ENCODE data around the gene PRDM15. TPM values are rescaled to one million over a fixed set of nuclear protein-coding genes. Genes with fewer than 3 reads are reported as not detected.

The PRDM15 gene
- total RNA-seq, 1 experiment from 2014 or later: 3.3 TPM

- no peak for DNase-seq (ENCODE audit: low read depth)
These were observed 53.3 kb downstream of the PRDM15 start for GRCh38 chr21:41825881-41826280.

- no peak for DNase-seq (ENCODE audit: low read depth)
These were observed 53.9 kb downstream of the PRDM15 start for GRCh38 chr21:41825216-41825615.

- no peak for DNase-seq (ENCODE audit: low read depth)
These were observed 54.5 kb downstream of the PRDM15 start for GRCh38 chr21:41824466-41825207.

GRCh38 chr21:41823906-41824305, 55.2 kb downstream of the PRDM15 start:
- no peak for DNase-seq (ENCODE audit: low read depth)

DNA sequence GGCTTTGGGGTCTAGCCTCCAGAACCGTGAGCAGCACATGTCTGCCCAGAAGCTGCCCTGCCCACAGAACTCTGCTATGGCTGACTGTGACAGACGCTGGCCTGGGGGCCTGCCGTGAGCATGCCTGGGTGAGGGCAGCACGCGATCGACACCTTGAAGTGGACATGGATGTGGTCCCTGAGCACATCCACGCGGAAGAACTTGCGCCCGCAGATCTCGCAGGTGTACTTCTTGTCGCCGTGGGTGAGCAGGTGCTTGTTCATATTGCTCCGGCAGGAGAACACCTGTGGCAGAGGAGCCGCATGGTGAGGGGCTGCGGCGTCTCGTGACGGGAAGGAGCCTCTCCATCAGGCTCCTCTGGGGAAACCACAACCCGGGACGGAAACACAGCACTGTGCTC, 56.0 kb downstream of the PRDM15 start:
- DNase-seq (ENCODE audit: low read depth): no peak

- DNase-seq (ENCODE audit: low read depth): no peak
These were observed 57.2 kb downstream of the PRDM15 start for GRCh38 chr21:41821756-41822431.

DNA sequence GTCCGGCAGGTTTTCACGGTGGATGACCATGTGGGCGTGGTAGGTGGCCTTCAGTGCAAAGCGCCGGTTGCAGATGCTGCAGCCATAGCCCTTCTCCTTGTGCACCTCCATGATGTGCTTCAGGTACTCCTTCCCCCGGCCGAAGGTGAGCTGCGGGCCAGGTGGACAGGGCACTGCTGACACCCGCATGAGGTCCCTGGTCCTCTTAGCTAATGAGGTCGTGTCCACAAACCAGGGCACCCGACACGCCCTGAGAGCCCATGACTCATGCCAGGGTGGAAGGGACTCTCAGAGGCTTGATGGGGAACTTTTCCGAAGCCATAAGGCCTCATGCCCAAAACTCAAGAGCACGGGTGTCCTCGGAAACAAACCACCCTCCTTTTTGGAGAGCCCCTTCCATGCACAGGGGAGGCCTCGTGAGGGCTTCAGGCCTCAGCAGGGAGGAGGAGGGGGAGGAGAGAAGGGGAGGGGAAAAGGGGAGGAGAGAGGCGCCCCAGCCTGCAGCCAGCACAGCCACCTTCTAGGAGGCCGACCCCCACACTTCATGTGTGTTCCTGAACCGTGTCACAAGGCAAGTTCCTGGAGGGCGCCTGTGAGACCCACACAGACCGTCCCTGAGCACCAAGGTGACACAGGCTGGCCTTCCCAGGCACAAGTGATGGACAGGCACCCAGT, 57.9 kb downstream of the PRDM15 start:
- no peak for DNase-seq (ENCODE audit: low read depth)

- DNase-seq (ENCODE audit: low read depth): no peak
These were observed 58.6 kb downstream of the PRDM15 start for GRCh38 chr21:41820384-41821080.

DNA sequence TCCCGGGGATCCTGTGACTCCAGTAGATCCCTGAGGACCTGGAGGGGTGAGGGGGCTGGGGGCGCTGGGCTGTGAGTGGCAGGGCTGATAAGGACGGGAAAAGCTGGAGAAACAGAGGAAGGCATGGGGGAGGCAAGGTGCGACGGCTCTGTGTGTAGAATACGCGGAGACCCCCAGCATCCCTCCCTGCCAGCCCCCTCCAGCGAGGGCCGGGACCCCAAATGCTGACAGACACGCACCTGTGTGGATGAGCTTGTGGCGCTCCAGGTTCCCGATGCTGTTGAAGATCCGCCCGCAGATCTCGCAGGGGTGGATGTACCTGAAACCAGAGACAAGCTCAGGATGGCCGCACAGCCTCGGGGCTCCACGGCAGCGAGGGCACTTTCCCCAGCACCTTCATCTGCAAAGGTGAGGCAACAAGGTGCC, 59.3 kb downstream of the PRDM15 start:
- no peak for DNase-seq (ENCODE audit: low read depth)

- no peak for DNase-seq (ENCODE audit: low read depth)
These were observed 59.8 kb downstream of the PRDM15 start for GRCh38 chr21:41819236-41819855.

DNA sequence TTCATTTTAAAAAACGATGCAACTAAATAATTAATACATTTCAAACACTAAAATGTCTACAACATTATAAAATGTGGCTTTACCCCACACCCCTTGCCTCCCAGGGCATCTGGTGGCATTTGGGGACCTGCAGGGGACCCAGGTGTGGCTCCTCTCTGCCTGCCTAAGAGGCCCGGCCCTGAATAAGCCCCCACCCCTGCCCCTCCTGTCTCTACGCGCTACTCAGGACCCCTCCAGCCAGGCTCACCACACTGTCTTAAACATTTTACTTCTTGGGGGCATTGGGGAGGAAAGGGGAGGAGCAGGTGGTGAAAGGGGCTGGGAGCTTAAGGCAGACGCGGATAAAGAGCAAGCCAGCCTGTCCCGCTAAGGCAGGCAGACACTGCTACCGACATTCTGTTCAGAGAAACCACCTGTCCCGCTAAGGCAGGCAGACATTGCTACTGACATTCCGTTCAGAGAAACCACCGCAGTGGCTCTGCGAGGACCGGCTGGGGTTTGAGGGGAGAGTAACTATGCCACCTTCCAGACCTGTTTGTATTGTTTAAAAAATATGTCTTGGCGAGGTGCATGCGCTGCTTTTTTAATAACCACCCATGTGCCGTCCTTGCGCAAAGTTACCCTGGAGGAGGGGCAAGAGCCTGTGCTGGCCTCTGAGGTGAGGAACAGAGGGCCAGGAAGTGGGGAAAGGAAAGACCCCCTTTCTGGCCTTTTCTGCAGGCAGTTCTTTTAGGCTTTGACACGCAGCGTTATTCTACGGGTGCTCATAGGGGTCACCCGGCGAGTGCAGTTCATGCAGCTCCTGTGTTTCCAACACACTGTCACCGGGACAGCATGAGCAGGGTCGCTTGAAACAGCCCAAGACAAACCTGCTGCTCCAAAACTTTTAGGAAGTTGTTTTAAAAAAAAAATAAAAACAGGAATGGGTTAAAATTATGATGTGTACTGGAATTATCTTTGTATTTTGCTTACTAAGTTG, 61.0 kb downstream of the PRDM15 start:
- DNase-seq (ENCODE audit: low read depth): no peak

DNA sequence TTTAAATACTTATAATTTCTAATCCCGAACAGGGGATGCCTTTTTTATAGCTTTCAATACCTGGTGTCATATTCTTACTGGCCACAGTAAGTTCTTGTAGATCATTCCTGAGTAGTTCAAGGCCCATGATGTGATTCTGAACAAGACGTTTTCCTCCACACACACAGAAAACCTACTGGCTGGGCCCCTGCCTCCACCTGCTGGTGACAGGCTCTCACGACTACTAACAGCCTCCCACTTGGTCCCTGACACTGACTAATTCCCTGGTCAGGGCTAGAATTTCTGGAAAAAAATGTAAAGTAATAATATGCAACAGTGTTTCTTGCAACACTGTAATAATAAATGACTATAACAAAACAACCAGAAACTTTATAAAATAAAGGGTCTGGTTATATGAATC, 61.9 kb downstream of the PRDM15 start:
- peak; percentile 88 for DNase-seq (ENCODE audit: low read depth)

DNA sequence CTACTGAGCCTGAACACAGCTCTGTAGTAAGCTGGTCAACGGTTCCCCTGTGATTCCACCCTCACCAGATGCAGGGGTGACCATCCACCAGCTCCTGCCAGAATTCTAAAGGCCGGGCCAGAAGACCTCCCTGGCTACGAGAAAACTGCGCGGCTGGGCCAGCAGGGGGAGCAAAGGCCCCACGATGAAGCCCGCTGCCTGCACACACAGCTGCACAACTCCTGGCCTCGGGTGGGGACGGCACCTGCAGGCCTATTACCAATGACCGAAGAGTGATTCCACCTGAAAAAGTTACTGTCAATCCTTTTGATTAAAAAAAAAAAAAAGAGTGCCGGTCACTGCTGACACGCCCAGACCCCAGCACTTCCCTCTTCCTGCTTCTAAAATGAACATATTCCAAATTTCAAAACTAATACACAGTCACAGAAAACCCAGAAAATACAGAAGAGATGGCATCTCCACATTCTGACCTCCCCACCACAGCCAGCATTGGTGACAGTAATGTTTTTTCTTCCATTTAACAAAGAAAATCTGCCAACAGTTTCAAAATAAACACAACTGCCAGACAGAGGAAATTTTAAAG, 62.5 kb downstream of the PRDM15 start:
- peak; percentile 77 for DNase-seq (ENCODE audit: low read depth)

GRCh38 chr21:41815652-41816582, 63.2 kb downstream of the PRDM15 start:
- peak; percentile 47 for DNase-seq (ENCODE audit: low read depth)

GRCh38 chr21:41813226-41813625, 65.9 kb downstream of the PRDM15 start:
- DNase-seq (ENCODE audit: low read depth): no peak

DNA sequence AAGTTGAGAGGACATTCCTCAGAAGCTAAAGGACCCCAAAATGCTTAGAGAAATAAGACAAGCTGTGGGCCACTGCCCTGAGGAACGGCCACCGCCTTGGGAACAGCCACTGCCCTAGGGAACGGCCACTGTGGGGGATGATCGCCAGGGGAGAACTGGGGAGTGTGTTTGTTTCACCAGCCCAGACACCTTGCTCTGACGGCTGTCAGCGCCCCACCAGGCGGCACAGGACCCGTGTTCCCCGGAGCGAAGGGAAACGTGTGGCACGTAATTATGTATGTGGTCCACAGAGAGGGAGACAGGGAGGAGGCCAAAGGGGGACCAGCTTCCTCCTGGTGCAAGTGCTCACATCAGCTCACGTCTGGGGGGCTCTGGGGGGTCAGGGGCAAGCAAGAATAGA, 66.5 kb downstream of the PRDM15 start:
- DNase-seq (ENCODE audit: low read depth): no peak

DNA sequence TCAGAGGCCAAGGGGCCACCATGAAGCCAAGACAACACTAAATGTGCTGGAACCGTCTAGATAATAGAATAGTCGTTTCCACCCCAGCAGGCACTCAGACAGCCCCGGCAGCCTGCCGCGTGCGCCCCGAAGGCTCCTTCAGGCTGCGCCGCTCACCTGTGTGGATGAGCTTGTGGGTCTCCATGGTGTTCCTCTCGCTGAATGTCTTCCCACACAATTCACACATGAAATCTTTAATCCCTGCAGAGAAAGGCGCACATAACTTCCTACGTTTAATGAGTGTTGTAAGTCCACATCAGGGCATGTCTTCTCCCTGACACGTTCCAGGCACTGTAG, 68.6 kb downstream of the PRDM15 start:
- no peak for DNase-seq (ENCODE audit: low read depth)

GRCh38 chr21:41809891-41810596, 69.1 kb downstream of the PRDM15 start:
- DNase-seq (ENCODE audit: low read depth): no peak

DNA sequence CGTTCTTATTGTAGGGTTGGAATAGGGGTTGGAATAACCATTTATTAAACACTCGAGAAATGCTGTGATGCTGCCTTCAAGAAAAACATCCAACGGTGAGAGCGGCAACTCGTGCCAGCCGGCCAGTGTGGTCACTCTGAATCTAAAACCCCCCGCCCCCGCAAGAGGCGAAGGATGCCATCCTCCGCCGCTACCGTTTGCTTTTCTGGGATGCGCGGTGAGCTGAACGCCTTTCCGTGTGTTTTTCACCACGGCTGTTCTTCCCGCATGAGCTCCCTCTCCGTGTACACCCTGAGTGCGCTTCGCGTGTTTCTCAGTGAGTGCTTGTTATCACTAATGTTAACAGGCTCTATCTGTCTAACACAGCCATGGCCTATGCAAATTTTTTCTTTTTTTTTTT, 70.3 kb downstream of the PRDM15 start:
- no peak for DNase-seq (ENCODE audit: low read depth)
